NT2/D1 (cell line): ENCODE measurements around the gene AFAP1L2.

Experiments
- DNase-seq: peaks from one replicate; pipeline ENCODE4 v3.0.0-alpha.2; 2011; ENCODE audit warnings: low read depth, low spot score
- H3K27me3 ChIP-seq: 2 replicates; pipeline ENCODE4 v1.6.0; 2011; ENCODE audit warnings: mild to moderate bottlenecking; ENCODE audit not compliant: insufficient read length, insufficient read depth
- H3K36me3 ChIP-seq: 2 replicates; pipeline ENCODE4 v1.6.1; 2011; ENCODE audit warnings: mild to moderate bottlenecking, low read length, mixed read lengths; ENCODE audit not compliant: insufficient read depth, insufficient read length
- H3K4me1 ChIP-seq: 2 replicates; pipeline ENCODE4 v1.5.1; 2011; ENCODE audit not compliant: insufficient read depth, insufficient read length
- H3K4me3 ChIP-seq: 2 replicates; pipeline ENCODE4 v1.5.1; 2011; ENCODE audit warnings: low read depth; ENCODE audit not compliant: insufficient read length
- H3K9ac ChIP-seq: 2 replicates; pipeline ENCODE4 v1.6.0; 2011; ENCODE audit warnings: low read depth; ENCODE audit not compliant: insufficient read length
- H3K9me3 ChIP-seq: 2 replicates; pipeline ENCODE4 v1.5.1; 2011; ENCODE audit warnings: mild to moderate bottlenecking, low read length; ENCODE audit not compliant: insufficient read depth
- SUZ12 ChIP-seq: IDR thresholded peaks from 2 replicates; pipeline ENCODE4 v1.6.1; 2011; ENCODE audit not compliant: insufficient read length, insufficient read depth; ENCODE audit errors: extremely low read depth
- YY1 ChIP-seq: IDR thresholded peaks from 2 replicates; pipeline ENCODE4 v1.6.1; 2011; ENCODE audit not compliant: insufficient read length, insufficient read depth
- ZNF274 ChIP-seq: IDR thresholded peaks from 2 replicates; pipeline ENCODE4 v1.6.1; 2011; ENCODE audit warnings: mild to moderate bottlenecking, low read depth, low read length

The AFAP1L2 gene

GRCh38 chr10:114255227-114255626 is 149.1 kb downstream of the AFAP1L2 start:
- Histone ChIP-seq H3K36me3 (no peaks in the 10 kb centered on the region), H3K9ac (no peak overlapping the region), H3K4me3 (no peak overlapping the region), H3K27me3 (no peaks in the 10 kb centered on the region), H3K4me1 (no peaks in the 10 kb centered on the region), H3K9me3 (no peaks in the 10 kb centered on the region)
- TF ChIP-seq SUZ12: no peak
- TF ChIP-seq ZNF274: no peak
- no peak for TF ChIP-seq YY1
- no peak for DNase-seq

GRCh38 chr10:114252883-114253282 is 151.4 kb downstream of the AFAP1L2 start:
- H3K36me3 ChIP-seq: no peaks in the 10 kb centered on the region
- no peaks in the 10 kb centered on the region for H3K27me3 ChIP-seq
- H3K9ac ChIP-seq: no peak overlapping the region
- TF ChIP-seq YY1: no peak
- no peak for TF ChIP-seq SUZ12
- TF ChIP-seq ZNF274: no peak
- H3K4me1 ChIP-seq: no peaks in the 10 kb centered on the region
- DNase-seq: no peak
- no peak overlapping the region for H3K4me3 ChIP-seq
- no peaks in the 10 kb centered on the region for H3K9me3 ChIP-seq

GRCh38 chr10:114252092-114252491 is 152.2 kb downstream of the AFAP1L2 start:
- H3K27me3 ChIP-seq: no peaks in the 10 kb centered on the region
- TF ChIP-seq YY1 (no peak), ZNF274 (no peak), SUZ12 (no peak)
- no peaks in the 10 kb centered on the region for H3K4me1 ChIP-seq
- H3K36me3 ChIP-seq: no peaks in the 10 kb centered on the region
- no peak overlapping the region for H3K4me3 ChIP-seq
- H3K9ac ChIP-seq: no peak overlapping the region
- DNase-seq: no peak
- no peaks in the 10 kb centered on the region for H3K9me3 ChIP-seq

GRCh38 chr10:114250716-114251115 is 153.6 kb downstream of the AFAP1L2 start:
- no peak for TF ChIP-seq ZNF274
- TF ChIP-seq SUZ12: no peak
- TF ChIP-seq YY1: no peak
- Histone ChIP-seq H3K9me3 (no peaks in the 10 kb centered on the region), H3K4me3 (no peak overlapping the region), H3K36me3 (no peaks in the 10 kb centered on the region), H3K27me3 (no peaks in the 10 kb centered on the region), H3K4me1 (no peaks in the 10 kb centered on the region), H3K9ac (no peak overlapping the region)
- DNase-seq: no peak

GRCh38 chr10:114250236-114250635 is 154.1 kb downstream of the AFAP1L2 start:
- Histone ChIP-seq H3K4me3 (no peak overlapping the region), H3K4me1 (no peaks in the 10 kb centered on the region), H3K9ac (no peak overlapping the region), H3K9me3 (no peaks in the 10 kb centered on the region), H3K27me3 (no peaks in the 10 kb centered on the region), H3K36me3 (no peaks in the 10 kb centered on the region)
- TF ChIP-seq SUZ12: no peak
- no peak for TF ChIP-seq YY1
- TF ChIP-seq ZNF274: no peak
- no peak for DNase-seq

GRCh38 chr10:114246679-114247305 is 157.5 kb downstream of the AFAP1L2 start:
- no peaks in the 10 kb centered on the region for H3K4me1 ChIP-seq

GRCh38 chr10:114245121-114245791 is 159.0 kb downstream of the AFAP1L2 start:
- Histone ChIP-seq H3K27me3 (peaks cover 14% of the 10 kb centered on the region), H3K9ac (no peak overlapping the region), H3K9me3 (no peaks in the 10 kb centered on the region), H3K4me1 (no peaks in the 10 kb centered on the region), H3K4me3 (no peak overlapping the region), H3K36me3 (no peaks in the 10 kb centered on the region)
- no peak for TF ChIP-seq ZNF274
- no peak for TF ChIP-seq YY1
- no peak for TF ChIP-seq SUZ12
- no peak for DNase-seq

More at GRCh38 chr10:114246679-114247305, 157.5 kb downstream of the AFAP1L2 start:
- Histone ChIP-seq H3K4me3 (no peak overlapping the region), H3K9ac (no peak overlapping the region), H3K36me3 (no peaks in the 10 kb centered on the region), H3K9me3 (no peaks in the 10 kb centered on the region), H3K27me3 (peaks cover 4% of the 10 kb centered on the region)
- TF ChIP-seq ZNF274 (no peak), SUZ12 (no peak), YY1 (no peak)
- no peak for DNase-seq
